IMR-90 (cell line): Measurements from ENCODE around the gene CHD6. TPM values are rescaled to one million over a fixed set of nuclear protein-coding genes. Genes with fewer than 3 reads are reported as not detected.

Experiments
- ATAC-seq: fragments of 200-7000 bp; cut with Tn5 transposase; 2 replicates; pipeline ENCODE4 v1.9.1; 2020; ENCODE audit warnings: low read depth, mild to moderate bottlenecking, moderate library complexity
- BruUV-seq: library from RNA; stranded (reverse); fragments of 400-500 nt; replicated peaks from 2 replicates; lab custom pipeline; 2021; lab: Mats Ljungman, UMichigan
- CTCF ChIA-PET: fragments of 300-600 bp; formaldehyde crosslinking; extraction: SDS; loops from one replicate; lab custom pipeline; 2021; ENCODE audit warnings: antibody characterized with exemption; lab: Yijun Ruan, JAX
- POLR2A ChIA-PET: fragments of 300-600 bp; sonication (Branson Sonifier 250); formaldehyde crosslinking; loops from one replicate; lab custom pipeline; 2022; ENCODE audit warnings: antibody characterized with exemption; ENCODE audit not compliant: unreplicated experiment; lab: Charles Lee
- DNase-seq: peaks from one replicate; pipeline ENCODE4 v3.0.0; 2013
- H2AFZ ChIP-seq: replicated peaks from 2 replicates; pipeline ENCODE3; 2013; ENCODE audit warnings: low read length, mild to moderate bottlenecking; ENCODE audit not compliant: poor library complexity
- H2AK5ac ChIP-seq: 2 replicates; pipeline ENCODE4 v1.6.1; 2013; ENCODE audit warnings: low read depth, low read length, inconsistent platforms
- H2AK9ac ChIP-seq: replicated peaks from 2 replicates; pipeline ENCODE3; 2013; ENCODE audit warnings: mild to moderate bottlenecking, low read depth, low read length, moderate library complexity; ENCODE audit not compliant: poor library complexity
- H2BK120ac ChIP-seq: 2 replicates; pipeline ENCODE4 v1.6.1; 2013; ENCODE audit warnings: low read depth, low read length, inconsistent platforms
- H2BK15ac ChIP-seq: 3 replicates; pipeline ENCODE4 v1.6.1; 2013; ENCODE audit warnings: low read depth, low read length, inconsistent platforms
- H2BK20ac ChIP-seq: 2 replicates; pipeline ENCODE4 v1.6.1; 2013; ENCODE audit warnings: low read depth, mild to moderate bottlenecking, inconsistent platforms, low read length, moderate library complexity
- H2BK5ac ChIP-seq: 2 replicates; pipeline ENCODE4 v1.6.1; 2013; ENCODE audit warnings: mild to moderate bottlenecking, low read depth, low read length, inconsistent platforms; ENCODE audit not compliant: poor library complexity, severe bottlenecking
- H3K14ac ChIP-seq: replicated peaks from 2 replicates; pipeline ENCODE4 v1.6.1; 2013; ENCODE audit warnings: low read depth, low read length, inconsistent platforms
- H3K18ac ChIP-seq: 2 replicates; pipeline ENCODE4 v1.6.1; 2013; ENCODE audit warnings: low read depth, low read length, control low read depth
- H3K23ac ChIP-seq: 2 replicates; pipeline ENCODE4 v1.6.1; 2013; ENCODE audit warnings: low read depth, low read length, inconsistent platforms
- H3K27ac ChIP-seq: 2 replicates; pipeline ENCODE4 v1.5.1; 2013; ENCODE audit warnings: mild to moderate bottlenecking, control low read depth, low read length; ENCODE audit not compliant: insufficient read depth
- H3K27me3 ChIP-seq: 2 replicates; pipeline ENCODE4 v1.6.1; 2013; ENCODE audit warnings: low read length; ENCODE audit not compliant: control insufficient read depth, insufficient read depth
- H3K36me3 ChIP-seq: 2 replicates; pipeline ENCODE4 v1.6.1; 2013; ENCODE audit warnings: low read length, mixed read lengths; ENCODE audit not compliant: control insufficient read depth, insufficient read depth
- H3K4ac ChIP-seq: 2 replicates; pipeline ENCODE4 v1.6.1; 2013; ENCODE audit warnings: low read depth, low read length, inconsistent platforms
- H3K4me1 ChIP-seq: 2 replicates; pipeline ENCODE4 v1.6.1; 2013; ENCODE audit warnings: low read length, mixed read lengths; ENCODE audit not compliant: control insufficient read depth, insufficient read depth
- H3K4me2 ChIP-seq: 2 replicates; pipeline ENCODE4 v1.6.1; 2013; ENCODE audit warnings: low read depth, mild to moderate bottlenecking, control low read depth, low read length, moderate library complexity
- H3K4me3 ChIP-seq: 2 replicates; pipeline ENCODE4 v1.5.1; 2013; ENCODE audit warnings: low read depth, mild to moderate bottlenecking, control low read depth, low read length, moderate library complexity; ENCODE audit not compliant: insufficient read depth
- H3K56ac ChIP-seq: 2 replicates; pipeline ENCODE4 v1.6.1; 2013; ENCODE audit warnings: low read length, inconsistent platforms; ENCODE audit not compliant: insufficient read depth; ENCODE audit errors: extremely low read depth
- H3K79me1 ChIP-seq, 2 experiments: 2 replicates each; pipeline ENCODE4 v1.6.1; 2013; ENCODE audit warnings: low read length in 2 of 2, inconsistent platforms in 1 of 2, low read depth in 1 of 2
- H3K9ac ChIP-seq: 2 replicates; pipeline ENCODE4 v1.6.1; 2013; ENCODE audit warnings: low read depth, low read length, control low read depth
- H3K9me1 ChIP-seq: 2 replicates; pipeline ENCODE4 v1.6.1; 2013; ENCODE audit warnings: low read length, inconsistent platforms; ENCODE audit not compliant: insufficient read depth
- H3K9me3 ChIP-seq: 2 replicates; pipeline ENCODE4 v1.6.1; 2013; ENCODE audit warnings: low read length; ENCODE audit not compliant: control insufficient read depth, insufficient read depth
- H4K20me1 ChIP-seq: 2 replicates; pipeline ENCODE4 v1.6.1; 2013; ENCODE audit warnings: low read length, inconsistent platforms; ENCODE audit not compliant: insufficient read depth
- H4K5ac ChIP-seq: 2 replicates; pipeline ENCODE4 v1.6.1; 2013; ENCODE audit warnings: mild to moderate bottlenecking, low read depth, low read length, control low read depth
- H4K8ac ChIP-seq, 2 experiments: 2 replicates each; pipeline ENCODE4 v1.6.1; 2013; ENCODE audit warnings: low read depth in 2 of 2, low read length in 2 of 2, control low read depth in 1 of 2, inconsistent platforms in 1 of 2
- H4K91ac ChIP-seq: 2 replicates; pipeline ENCODE4 v1.6.1; 2013; ENCODE audit warnings: low read depth, low read length, inconsistent platforms; ENCODE audit not compliant: insufficient read depth
- BHLHE40 ChIP-seq: fragments of 150-350 bp; IDR thresholded peaks from 2 replicates; pipeline ENCODE4 v1.6.1; 2016; ENCODE audit warnings: mild to moderate bottlenecking, low read depth, low read length
- CEBPB ChIP-seq: IDR thresholded peaks from 2 replicates; pipeline ENCODE4 v1.6.1; 2012; ENCODE audit warnings: low read depth, low read length, improper control_type of control experiment
- CHD1 ChIP-seq: IDR thresholded peaks from 2 replicates; pipeline ENCODE4 v1.6.1; 2012; ENCODE audit warnings: low read depth, low read length, improper control_type of control experiment
- CTCF ChIP-seq: conservative IDR thresholded peaks from 2 replicates; pipeline ENCODE4 v1.5.1; 2012; ENCODE audit warnings: mild to moderate bottlenecking, low read depth, low read length, improper control_type of control experiment
- ELK1 ChIP-seq: fragments of 150-350 bp; IDR thresholded peaks from 2 replicates; pipeline ENCODE4 v1.6.1; 2016; ENCODE audit warnings: low read depth, mild to moderate bottlenecking, low read length, moderate library complexity, borderline replicate concordance
- FOS ChIP-seq: fragments of 150-350 bp; IDR thresholded peaks from 2 replicates; pipeline ENCODE4 v1.6.1; 2016; ENCODE audit warnings: low read depth, low read length
- MAFK ChIP-seq: IDR thresholded peaks from 2 replicates; pipeline ENCODE4 v1.6.1; 2012; ENCODE audit warnings: low read depth, low read length, improper control_type of control experiment
- MAZ ChIP-seq: IDR thresholded peaks from 2 replicates; pipeline ENCODE4 v1.6.1; 2012; ENCODE audit warnings: low read depth, mild to moderate bottlenecking, low read length, improper control_type of control experiment, moderate library complexity, borderline replicate concordance
- MXI1 ChIP-seq: IDR thresholded peaks from 2 replicates; pipeline ENCODE4 v1.6.1; 2012; ENCODE audit warnings: low read depth, mild to moderate bottlenecking, low read length, moderate library complexity, borderline replicate concordance
- NFE2L2 ChIP-seq: fragments of 150-350 bp; IDR thresholded peaks from 2 replicates; pipeline ENCODE4 v1.6.1; 2016; ENCODE audit warnings: low read depth, mild to moderate bottlenecking, low read length
- POLR2A ChIP-seq: IDR thresholded peaks from 2 replicates; pipeline ENCODE4 v1.6.1; 2012; ENCODE audit warnings: mild to moderate bottlenecking, low read depth, low read length
- RAD21 ChIP-seq: IDR thresholded peaks from 2 replicates; pipeline ENCODE4 v1.6.1; 2012; ENCODE audit warnings: low read length, improper control_type of control experiment
- RCOR1 ChIP-seq: IDR thresholded peaks from 2 replicates; pipeline ENCODE4 v1.6.1; 2012; ENCODE audit warnings: mild to moderate bottlenecking, low read length, improper control_type of control experiment; ENCODE audit not compliant: insufficient replicate concordance
- RFX5 ChIP-seq: IDR thresholded peaks from 2 replicates; pipeline ENCODE4 v1.8.0; 2012; ENCODE audit warnings: low read depth, mild to moderate bottlenecking, low read length, moderate library complexity
- SMC3 ChIP-seq: fragments of 150-350 bp; IDR thresholded peaks from 2 replicates; pipeline ENCODE4 v1.6.1; 2016; ENCODE audit warnings: low read depth, mild to moderate bottlenecking, antibody characterized with exemption, low read length, moderate library complexity
- WGBS, 2 experiments: methylation state at CpG; one replicate each; pipeline versions ENCODE4 v1.1.5 to v1.1.7; 2013; ENCODE audit warnings: missing lambda C conversion rate in 2 of 2; ENCODE audit not compliant: insufficient read length in 1 of 2; ENCODE audit errors: extremely low coverage in 2 of 2; 5-methylcytosine and 5-hydroxymethylcytosine counted together
- dilution Hi-C: fragments of 300-500 bp; cut with HindIII; formaldehyde crosslinking; loops from one replicate; pipeline ENCODE4 v1.14.3; 2018; ENCODE audit warnings: low sequenced_read_pairs; ENCODE audit not compliant: unreplicated experiment
- in situ Hi-C: fragments of 300-500 bp; cut with MboI; formaldehyde crosslinking; loops from 3 replicates; pipeline ENCODE4 v1.14.3; 2019; ENCODE audit warnings: low sequenced_read_pairs, inconsistent platforms, mixed read lengths
- intact Hi-C: fragments of 100-400 bp; cut with micrococcal nuclease; formaldehyde crosslinking; loops from 2 replicates; pipeline ENCODE4 v1.10.0; 2022
- polyA plus RNA-seq, 3 experiments: library from polyadenylated mRNA; depleted of rRNA; stranded (reverse); fragments of >200 nt; gene quantifications; 2 replicates each; pipeline ENCODE4 v1.2.3, GENCODE V29; 2012; ENCODE audit warnings: low replicate concordance in 1 of 3
- total RNA-seq: library from RNA; depleted of rRNA; stranded (reverse); fragments of >200 nt; gene quantifications from 2 replicates; pipeline ENCODE4 v1.2.3, GENCODE V29; 2012
- TF ChIP-seq, protein P1 (sequence below): fragments of 150-350 bp; IDR thresholded peaks from 2 replicates; pipeline ENCODE4 v1.6.1; 2017; ENCODE audit warnings: mild to moderate bottlenecking, antibody characterized with exemption, low read length, low read depth

CHD6 gene
- total and polyA plus RNA-seq, 2 of the 4 experiments (the other 2 are of a cell fraction) = 8.8 to 26.7 TPM

DNA sequence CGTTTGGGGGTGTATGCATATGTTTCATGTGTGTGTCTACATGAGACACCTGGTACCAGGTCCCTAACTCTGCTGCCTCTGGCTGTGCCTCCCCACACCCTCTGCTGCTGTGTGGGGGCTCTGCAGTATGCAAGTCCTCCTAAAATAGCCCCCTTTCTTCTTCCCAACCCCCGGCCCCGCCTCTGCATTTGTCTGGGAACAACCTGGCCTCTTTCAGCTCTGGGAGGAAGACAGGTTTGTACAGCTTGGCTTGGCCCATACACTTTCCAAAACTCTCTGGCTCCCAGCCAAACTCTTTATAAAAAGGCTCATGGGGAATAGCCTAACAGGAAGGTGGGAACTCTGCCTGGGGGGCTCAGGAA is 224.5 kb downstream of the CHD6 start:
- Histone ChIP-seq H4K91ac (no peak overlapping the region), H2AK9ac (no peak overlapping the region), H3K4me3 (no peak overlapping the region), H2AFZ (no peak overlapping the region), H2AK5ac (no peak overlapping the region), H3K23ac (no peak overlapping the region), H3K4ac (no peak overlapping the region), H2BK120ac (no peak overlapping the region), H3K56ac (no peak overlapping the region), H3K79me1 (no peaks in the 10 kb centered on the region), H3K14ac (no peak overlapping the region), H2BK5ac (no peak overlapping the region), H3K27me3 (no peaks in the 10 kb centered on the region), H3K9ac (no peak overlapping the region), H3K9me1 (peaks cover 7% of the 10 kb centered on the region), H2BK20ac (no peak overlapping the region), H3K4me2 (no peak overlapping the region), H4K8ac (no peak overlapping the region), H3K9me3 (no peaks in the 10 kb centered on the region), H4K5ac (no peak overlapping the region), H3K36me3 (no peaks in the 10 kb centered on the region), H3K18ac (no peak overlapping the region), H3K4me1 (peaks cover 9% of the 10 kb centered on the region; the same call in 1 of the 2 replicates), H2BK15ac (no peak overlapping the region), H3K27ac (no peak overlapping the region), H4K20me1 (no peaks in the 10 kb centered on the region)
- TF ChIP-seq SMC3 (no peak), RCOR1 (no peak), RAD21 (no peak), MAFK (no peak), MXI1 (no peak), CHD1 (no peak), CTCF (no peak), NFE2L2 (no peak), RFX5 (no peak), CEBPB (no peak), BHLHE40 (no peak), MAZ (no peak), ELK1 (no peak), FOS (no peak), POLR2A (no peak)
- TF ChIP-seq, protein P1, sequence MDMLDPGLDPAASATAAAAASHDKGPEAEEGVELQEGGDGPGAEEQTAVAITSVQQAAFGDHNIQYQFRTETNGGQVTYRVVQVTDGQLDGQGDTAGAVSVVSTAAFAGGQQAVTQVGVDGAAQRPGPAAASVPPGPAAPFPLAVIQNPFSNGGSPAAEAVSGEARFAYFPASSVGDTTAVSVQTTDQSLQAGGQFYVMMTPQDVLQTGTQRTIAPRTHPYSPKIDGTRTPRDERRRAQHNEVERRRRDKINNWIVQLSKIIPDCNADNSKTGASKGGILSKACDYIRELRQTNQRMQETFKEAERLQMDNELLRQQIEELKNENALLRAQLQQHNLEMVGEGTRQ = no peak
- in situ Hi-C loops = no loop called here
- CTCF ChIA-PET = no interaction called here
- no CpG with 5 or more reads among the region's 3 CpGs for WGBS, 2 experiments
- dilution Hi-C loops = no loop called here
- no TSS peak for BruUV-seq
- intact Hi-C loops = no loop called here
- DNase-seq = no peak
- POLR2A ChIA-PET = no interaction called here
- ATAC-seq = no peak
